GM13977 (cell line): ENCODE data around the gene SNN.

Source experiments
- DNase-seq: peaks from one replicate; pipeline ENCODE4 v3.0.0; 2012; ENCODE audit warnings: low spot score
- CTCF ChIP-seq: IDR thresholded peaks from 2 replicates; pipeline ENCODE4 v1.5.1; 2012; ENCODE audit warnings: mild to moderate bottlenecking, control low read depth; ENCODE audit not compliant: insufficient read depth; ENCODE audit errors: extremely low read depth, missing control alignments
- in situ Hi-C: fragments of 300-500 bp; cut with MboI; formaldehyde crosslinking; loops from one replicate; pipeline ENCODE4 v1.12.0; 2022; ENCODE audit warnings: low sequenced_read_pairs, low pct_unique_long_range_greater_than_20kb, mixed read lengths, inconsistent platforms; ENCODE audit not compliant: unreplicated experiment

The SNN gene

GRCh38 chr16:11630046-11630767, 38.0 kb upstream of the SNN start:
- DNase-seq = no peak
- in situ Hi-C loops = no loop called here
- no peak for TF ChIP-seq CTCF

- TF ChIP-seq CTCF = no peak
- in situ Hi-C loops = no loop called here
- DNase-seq = no peak
Observed at GRCh38 chr16:11630768-11631056, 37.5 kb upstream of the SNN start.

- DNase-seq = no peak
- TF ChIP-seq CTCF = no peak
- in situ Hi-C loops = no loop called here
Observed at GRCh38 chr16:11631214-11631613, 37.0 kb upstream of the SNN start.

GRCh38 chr16:11632455-11632939, 35.8 kb upstream of the SNN start:
- no peak for DNase-seq
- TF ChIP-seq CTCF = no peak
- in situ Hi-C loops = no loop called here

GRCh38 chr16:11633113-11633512, 35.1 kb upstream of the SNN start:
- in situ Hi-C loops = no loop called here
- no peak for TF ChIP-seq CTCF
- no peak for DNase-seq

- in situ Hi-C loops = no loop called here
- DNase-seq = no peak
- no peak for TF ChIP-seq CTCF
Observed at GRCh38 chr16:11634312-11634711, 33.9 kb upstream of the SNN start.
